ENCODE data around the gene ZNF408. TPM values are rescaled to one million over a fixed set of nuclear protein-coding genes. Genes with fewer than 3 reads are reported as not detected.
A peak's percentile ranks its signal among the peaks of the same experiment; 100 is the strongest.

The ZNF408 gene
- total and polyA plus RNA-seq, 2 of the 13 experiments (the other 11 are each of a cell fraction or from before 2014, with no cell fraction given) = 11.2 to 12.5 TPM

DNA sequence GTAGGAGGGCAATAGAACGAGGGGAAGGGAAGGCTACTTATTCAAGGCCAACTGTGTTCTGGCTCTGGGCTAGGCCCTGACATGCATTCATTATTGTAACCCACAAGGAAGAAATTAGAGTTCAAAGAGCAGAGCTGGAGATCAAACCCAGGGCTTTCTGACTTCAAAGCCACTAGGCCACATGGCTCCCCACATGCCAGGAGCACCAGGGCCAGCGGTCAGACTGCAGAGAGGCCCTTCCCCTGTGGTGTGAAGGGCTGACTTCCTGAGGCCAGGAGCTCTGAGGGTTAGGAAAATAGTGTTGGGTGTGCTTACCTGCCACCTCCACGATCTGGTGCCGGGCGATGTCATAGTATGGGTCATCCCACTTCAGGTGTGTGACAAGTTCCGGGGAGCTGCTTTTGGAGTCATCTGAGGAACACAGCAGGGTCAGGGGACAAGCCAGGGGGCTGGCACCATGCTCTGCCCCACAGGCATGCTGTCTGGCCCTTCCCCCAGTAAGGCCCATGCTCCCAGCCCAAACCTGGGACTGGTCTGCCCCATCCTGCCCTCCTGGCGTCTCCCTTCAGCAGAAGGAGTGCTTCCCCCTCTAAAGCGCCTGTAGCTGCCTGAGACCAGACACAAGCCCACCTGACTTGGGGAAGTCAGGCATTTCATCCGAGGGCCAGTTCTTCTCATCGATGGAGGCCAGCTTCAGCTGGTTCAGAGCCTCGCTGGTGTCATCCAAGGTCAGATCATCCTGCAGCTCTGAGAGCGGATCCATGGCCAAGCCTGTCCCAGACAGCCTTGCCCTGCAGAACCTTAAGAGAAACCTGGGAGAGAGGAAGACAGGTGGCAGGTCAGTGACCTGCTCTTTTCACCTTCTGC lies 5.3 kb upstream of the ZNF408 start (continued):
- TF ChIP-seq NONO (IDR thresholded peaks at IDR 0.05) (no peak), NONO (CRISPR knock-in tag; conservative IDR thresholded peaks at IDR 0.05) (no peak), MIXL1 (CRISPR knock-in tag; IDR thresholded peaks at IDR 0.05) (peak; percentile 61; the same call in 1 of the 2 replicates), ZNF704 (CRISPR knock-in tag; IDR thresholded peaks at IDR 0.05; ENCODE audit: borderline replicate concordance) (0 out of 2 replicates have a peak, but pooled peaks have one; percentile 56), PLRG1 (conservative IDR thresholded peaks at IDR 0.05) (no peak), ZNF747 (CRISPR knock-in tag; IDR thresholded peaks at IDR 0.05; ENCODE audit: borderline replicate concordance) (peak; percentile 65; the same call in 1 of the 2 replicates), KLF15 (CRISPR knock-in tag; IDR thresholded peaks at IDR 0.05; ENCODE audit: borderline replicate concordance) (no peak), SAP130 (CRISPR knock-in tag; IDR thresholded peaks at IDR 0.05; ENCODE audit: low read depth) (peak; percentile 61), ZNF567 (CRISPR knock-in tag; IDR thresholded peaks at IDR 0.05; ENCODE audit: borderline replicate concordance) (0 out of 2 replicates have a peak, but pooled peaks have one; percentile 40), ZSCAN25 (CRISPR knock-in tag; IDR thresholded peaks at IDR 0.05) (peak; percentile 31; the same call in 1 of the 2 replicates), ATF4 (CRISPR knock-in tag; IDR thresholded peaks at IDR 0.05) (no peak), PRMT3 (CRISPR knock-in tag; IDR thresholded peaks at IDR 0.05; ENCODE audit: borderline replicate concordance, low read depth) (no peak), ZNF879 (CRISPR knock-in tag; IDR thresholded peaks at IDR 0.05) (0 out of 2 replicates have a peak, but pooled peaks have one; percentile 62), GABPA (IDR thresholded peaks at IDR 0.05; ENCODE audit: low read depth, low read length) (no peak), GABPA (CRISPR knock-in tag; IDR thresholded peaks at IDR 0.05; ENCODE audit: low read depth) (0 out of 2 replicates have a peak, but pooled peaks have one; percentile 33), ZNF614 (CRISPR knock-in tag; IDR thresholded peaks at IDR 0.05; ENCODE audit: borderline replicate concordance) (peak; percentile 69; the same call in 1 of the 2 replicates), ZNF616 (CRISPR knock-in tag; IDR thresholded peaks at IDR 0.05; ENCODE audit: low read depth) (peak; percentile 84; the same call in 1 of the 2 replicates), ZNF652 (CRISPR knock-in tag; IDR thresholded peaks at IDR 0.05; ENCODE audit: borderline replicate concordance, low read depth) (no peak; the same call in 1 of the 2 replicates), ZNF546 (CRISPR knock-in tag; conservative IDR thresholded peaks at IDR 0.05) (0 out of 2 replicates have a peak, but pooled peaks have one; percentile 46), HOXA3 (CRISPR knock-in tag; IDR thresholded peaks at IDR 0.05) (no peak), ZSCAN21 (CRISPR knock-in tag; IDR thresholded peaks at IDR 0.05; ENCODE audit: borderline replicate concordance) (peak; percentile 81; the same call in 1 of the 2 replicates), HNF4A (CRISPR knock-in tag; IDR thresholded peaks at IDR 0.05) (peak; percentile 67; the same call in 1 of the 2 replicates), MIER3 (CRISPR knock-in tag; IDR thresholded peaks at IDR 0.05; ENCODE audit: borderline replicate concordance) (0 out of 2 replicates have a peak, but pooled peaks have one; percentile 14)
- TF ChIP-seq, protein P1, sequence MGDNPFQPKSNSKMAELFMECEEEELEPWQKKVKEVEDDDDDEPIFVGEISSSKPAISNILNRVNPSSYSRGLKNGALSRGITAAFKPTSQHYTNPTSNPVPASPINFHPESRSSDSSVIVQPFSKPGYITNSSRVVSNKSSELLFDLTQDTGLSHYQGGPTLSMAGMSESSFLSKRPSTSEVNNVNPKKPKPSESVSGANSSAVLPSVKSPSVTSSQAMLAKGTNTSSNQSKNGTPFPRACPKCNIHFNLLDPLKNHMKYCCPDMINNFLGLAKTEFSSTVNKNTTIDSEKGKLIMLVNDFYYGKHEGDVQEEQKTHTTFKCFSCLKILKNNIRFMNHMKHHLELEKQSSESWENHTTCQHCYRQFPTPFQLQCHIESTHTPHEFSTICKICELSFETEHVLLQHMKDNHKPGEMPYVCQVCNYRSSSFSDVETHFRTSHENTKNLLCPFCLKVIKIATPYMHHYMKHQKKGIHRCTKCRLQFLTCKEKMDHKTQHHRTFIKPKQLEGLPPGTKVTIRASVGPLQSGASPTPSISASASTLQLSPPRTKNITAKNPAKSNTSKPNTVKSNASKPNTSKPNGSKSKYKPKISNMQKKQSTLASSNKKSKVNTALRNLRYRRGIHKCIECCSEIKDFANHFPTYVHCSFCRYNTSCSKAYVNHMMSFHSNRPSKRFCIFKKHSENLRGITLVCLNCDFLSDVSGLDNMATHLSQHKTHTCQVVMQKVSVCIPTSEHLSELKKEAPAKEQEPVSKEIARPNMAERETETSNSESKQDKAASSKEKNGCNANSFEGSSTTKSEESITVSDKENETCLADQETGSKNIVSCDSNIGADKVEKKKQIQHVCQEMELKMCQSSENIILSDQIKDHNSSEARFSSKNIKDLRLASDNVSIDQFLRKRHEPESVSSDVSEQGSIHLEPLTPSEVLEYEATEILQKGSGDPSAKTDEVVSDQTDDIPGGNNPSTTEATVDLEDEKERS (CRISPR knock-in tag; IDR thresholded peaks at IDR 0.05) = peak; percentile 37; the same call in 1 of the 2 replicates
- TF ChIP-seq, protein P2, sequence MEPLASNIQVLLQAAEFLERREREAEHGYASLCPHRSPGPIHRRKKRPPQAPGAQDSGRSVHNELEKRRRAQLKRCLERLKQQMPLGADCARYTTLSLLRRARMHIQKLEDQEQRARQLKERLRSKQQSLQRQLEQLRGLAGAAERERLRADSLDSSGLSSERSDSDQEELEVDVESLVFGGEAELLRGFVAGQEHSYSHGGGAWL (CRISPR knock-in tag; IDR thresholded peaks at IDR 0.05) = peak; percentile 78; the same call in 1 of the 2 replicates
